ENCODE data around the gene CFB.
"Not testable (repeated sequence)": the region's sequence is repeated elsewhere in the genome, so short reads cannot be mapped to it uniquely, and the experiment has no call there.

The CFB gene

DNA sequence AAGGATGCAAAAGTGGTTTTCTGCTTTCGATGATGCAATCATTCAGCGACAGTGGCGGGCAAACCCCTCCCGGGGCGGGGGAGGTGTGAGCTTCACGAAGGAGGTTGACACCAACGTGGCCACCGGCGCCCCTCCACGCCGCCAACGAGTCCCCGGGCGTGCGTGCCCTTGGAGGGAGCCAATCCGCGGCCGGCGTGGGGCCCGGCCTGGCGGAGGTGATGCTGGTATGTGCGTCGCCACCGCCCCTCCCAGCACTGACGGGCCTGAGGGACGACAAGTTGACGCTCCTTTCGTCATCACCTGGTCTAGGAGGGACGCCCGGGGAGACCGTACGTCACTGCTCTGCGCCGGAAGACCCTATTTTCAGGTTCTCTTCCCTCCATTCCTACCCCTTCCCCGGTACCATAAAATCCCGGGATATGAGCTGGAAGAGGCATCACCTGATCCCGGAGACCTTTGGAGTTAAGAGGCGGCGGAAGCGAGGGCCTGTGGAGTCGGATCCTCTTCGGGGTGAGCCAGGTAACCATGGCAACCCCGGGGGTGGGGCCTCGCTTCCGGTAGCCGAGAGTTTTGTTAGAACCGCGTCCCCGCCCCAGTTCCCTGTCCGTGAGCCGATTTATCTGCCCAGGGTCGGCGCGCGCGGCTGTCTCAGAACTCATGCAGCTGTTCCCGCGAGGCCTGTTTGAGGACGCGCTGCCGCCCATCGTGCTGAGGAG lies 26.3 kb downstream of the CFB start, which contains the start of gene DXO:
TSS of gene DXO (minus strand) at position 146 of the 716 bp plus-strand sequence. CDS start 463 bp downstream, outside the sequence.
- peak; percentile 96 for DNase-seq

DNA sequence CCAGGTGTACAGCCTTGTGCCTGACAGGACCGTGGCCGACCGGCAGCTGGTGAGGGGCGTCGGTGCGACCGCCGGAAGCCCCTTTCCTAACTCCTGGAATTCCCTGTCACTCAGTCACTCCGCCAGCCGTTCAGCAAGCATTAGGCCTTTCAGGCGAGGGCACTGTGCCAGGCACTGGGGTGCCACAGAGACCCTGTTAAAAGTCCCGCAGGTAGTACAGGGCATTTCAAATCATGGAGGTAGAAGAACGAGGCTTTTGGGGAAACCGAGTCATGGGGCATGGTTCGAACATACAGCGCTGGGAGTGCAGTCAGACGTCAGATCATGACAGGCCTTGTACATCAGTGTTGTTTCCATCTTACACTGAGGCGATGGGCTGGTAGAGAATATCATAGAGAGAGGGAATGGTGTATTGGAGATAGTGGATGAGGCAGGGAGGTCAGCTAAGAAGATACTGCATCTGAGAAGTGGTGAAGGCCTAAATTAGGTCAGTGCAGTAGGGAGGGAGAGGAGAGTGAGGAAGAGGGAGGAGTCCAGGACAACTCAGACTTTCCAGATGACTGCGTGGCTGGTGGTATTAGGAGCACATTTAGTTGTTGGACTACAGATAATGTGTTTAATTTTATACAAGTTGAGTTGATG lies 26.9 kb downstream of the CFB start:
- DNase-seq = no peak

DNA sequence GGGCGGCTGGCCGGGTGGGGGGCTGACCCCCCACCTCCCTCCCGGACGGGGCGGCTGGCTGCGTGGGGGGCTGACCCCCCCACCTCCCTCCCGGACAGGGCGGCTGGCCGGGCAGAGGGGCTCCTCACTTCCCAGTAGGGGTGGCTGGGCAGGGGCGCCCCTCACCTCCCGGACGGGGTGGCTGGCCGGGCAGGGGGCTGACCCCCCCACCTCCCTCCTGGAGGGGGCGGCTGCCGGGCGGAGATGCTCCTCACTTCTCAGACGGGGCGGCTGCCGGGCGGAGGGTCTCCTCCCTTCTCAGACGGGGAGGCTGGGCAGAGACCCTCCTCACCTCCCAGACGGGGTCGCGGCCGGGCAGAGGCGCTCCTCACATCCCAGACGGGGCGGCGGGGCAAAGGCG lies 30.2 kb downstream of the CFB start:
- DNase-seq = not testable (repeated sequence)

DNA sequence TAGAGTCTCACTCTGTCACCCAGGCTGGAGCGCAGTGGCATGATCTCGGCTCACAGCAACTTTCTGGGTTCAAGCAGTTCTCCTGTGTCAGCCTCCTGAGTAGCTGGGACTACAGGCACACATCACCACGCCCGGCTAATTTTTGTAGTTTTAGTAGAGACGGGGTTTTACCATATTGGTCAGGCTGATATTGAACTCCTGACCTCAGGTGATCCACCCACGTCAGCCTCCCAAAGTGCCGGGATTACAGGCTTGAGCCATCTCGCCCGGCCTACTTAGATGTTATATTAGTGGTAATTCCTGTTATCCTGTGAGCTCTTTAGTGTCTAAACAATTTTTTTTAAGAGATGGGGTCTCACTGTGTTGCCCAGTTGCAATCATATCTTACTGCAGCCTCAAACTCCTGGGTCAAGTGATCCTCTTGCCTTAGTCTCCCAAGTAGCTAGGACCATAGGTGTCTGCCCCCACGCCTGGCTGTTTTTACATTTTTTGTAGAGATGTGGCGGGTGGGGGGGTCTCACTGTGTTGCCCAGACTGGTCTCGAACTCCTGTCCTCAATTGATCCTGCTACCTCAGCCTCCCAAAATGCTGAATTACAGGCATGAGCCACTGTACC lies 32.0 kb downstream of the CFB start:
- DNase-seq = no peak

DNA sequence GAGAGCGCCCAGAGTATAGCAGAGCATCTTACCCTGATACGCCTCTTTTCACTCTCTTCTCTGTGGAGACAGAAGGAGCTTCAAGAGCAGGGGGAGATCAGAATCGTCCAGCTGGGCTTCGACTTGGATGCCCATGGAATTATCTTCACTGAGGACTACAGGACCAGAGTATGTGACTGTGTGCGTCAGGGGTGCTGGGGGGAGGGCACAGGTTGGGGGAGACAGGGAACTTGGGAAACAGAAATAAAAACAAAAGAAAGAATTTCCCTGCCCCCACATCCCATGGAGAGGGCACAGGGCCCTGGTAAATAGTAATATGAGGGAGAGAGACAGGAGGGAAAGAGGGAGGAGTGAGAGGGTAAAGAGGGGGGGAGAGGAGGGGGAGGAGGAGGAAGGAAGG lies 32.9 kb downstream of the CFB start:
- DNase-seq = no peak

DNA sequence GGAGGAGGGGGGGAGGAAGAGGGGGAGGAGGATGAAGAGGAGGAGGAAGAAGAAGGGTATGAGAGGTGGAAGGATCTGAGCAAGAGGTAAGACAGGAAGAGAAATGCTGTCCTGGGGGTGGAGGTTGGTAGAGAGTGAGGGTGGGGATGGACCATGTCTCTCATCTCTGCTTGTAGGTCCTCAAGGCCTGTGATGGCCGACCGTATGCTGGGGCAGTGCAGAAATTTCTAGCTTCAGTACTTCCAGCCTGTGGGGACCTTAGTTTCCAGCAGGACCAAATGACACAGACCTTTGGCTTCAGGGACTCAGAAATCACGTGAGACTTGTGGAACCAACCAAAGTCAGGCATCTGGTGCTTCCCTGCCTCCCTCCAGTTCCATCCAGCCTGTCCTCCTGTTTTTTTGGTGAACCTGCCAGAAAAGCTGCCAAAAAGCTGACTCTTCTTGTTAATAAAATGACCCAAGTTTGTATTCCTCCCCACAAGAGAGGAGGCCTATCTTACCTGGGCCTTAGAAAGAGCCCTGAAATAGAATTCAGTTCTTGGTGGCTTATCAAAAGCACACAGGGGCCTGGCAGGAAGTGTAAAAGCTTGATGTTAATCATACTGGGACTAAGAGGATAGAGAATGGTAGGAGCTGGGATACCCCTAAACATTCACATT lies 33.5 kb downstream of the CFB start:
- DNase-seq = no peak

DNA sequence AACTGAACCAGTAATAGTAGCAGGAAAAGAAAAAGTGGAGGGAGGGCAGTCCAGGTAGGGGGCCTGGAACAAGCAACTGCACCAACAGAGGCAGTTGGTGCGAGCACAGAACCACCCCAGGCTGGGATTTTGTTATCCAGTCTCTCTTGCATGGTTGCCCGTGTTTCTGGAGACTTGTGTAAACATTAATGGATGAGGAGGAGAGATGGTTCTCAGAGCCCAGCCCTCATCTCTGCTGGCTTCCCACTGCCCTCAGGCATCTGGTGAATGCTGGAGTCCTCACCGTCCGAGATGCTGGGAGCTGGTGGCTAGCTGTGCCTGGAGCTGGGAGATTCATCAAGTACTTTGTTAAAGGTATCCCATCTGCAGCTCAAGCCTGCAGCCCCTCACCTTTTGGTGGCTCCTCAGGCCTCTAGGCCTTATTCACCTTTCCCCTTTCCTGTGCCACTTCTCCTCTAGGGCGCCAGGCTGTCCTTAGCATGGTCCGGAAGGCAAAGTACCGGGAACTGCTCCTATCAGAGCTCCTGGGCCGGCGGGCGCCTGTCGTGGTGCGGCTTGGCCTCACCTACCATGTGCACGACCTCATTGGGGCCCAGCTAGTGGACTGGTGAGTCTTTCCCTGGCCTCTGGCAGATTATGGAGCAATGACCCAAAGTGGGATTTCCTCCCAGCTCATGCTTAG lies 34.4 kb downstream of the CFB start:
- DNase-seq = not testable (repeated sequence)

DNA sequence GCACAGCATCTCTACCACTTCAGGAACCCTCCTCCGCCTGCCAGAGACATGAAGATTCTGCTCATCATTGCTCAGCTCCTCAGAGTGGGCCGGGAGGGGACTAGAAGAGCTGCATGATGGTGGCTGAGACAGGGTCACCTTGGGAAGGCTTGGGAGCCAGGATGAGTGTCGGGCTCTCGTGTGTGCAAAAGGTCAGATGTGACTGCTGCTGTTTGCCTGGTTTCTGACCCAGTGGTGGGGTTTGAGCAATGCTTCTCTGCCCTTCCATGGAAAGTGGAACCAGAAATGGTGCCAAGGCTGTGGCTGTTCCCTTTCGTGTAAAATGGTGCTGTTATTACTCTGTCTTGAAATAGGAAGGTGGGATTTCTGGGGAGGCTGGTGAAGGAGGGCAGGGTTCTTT lies 35.1 kb downstream of the CFB start:
- not testable (repeated sequence) for DNase-seq

DNA sequence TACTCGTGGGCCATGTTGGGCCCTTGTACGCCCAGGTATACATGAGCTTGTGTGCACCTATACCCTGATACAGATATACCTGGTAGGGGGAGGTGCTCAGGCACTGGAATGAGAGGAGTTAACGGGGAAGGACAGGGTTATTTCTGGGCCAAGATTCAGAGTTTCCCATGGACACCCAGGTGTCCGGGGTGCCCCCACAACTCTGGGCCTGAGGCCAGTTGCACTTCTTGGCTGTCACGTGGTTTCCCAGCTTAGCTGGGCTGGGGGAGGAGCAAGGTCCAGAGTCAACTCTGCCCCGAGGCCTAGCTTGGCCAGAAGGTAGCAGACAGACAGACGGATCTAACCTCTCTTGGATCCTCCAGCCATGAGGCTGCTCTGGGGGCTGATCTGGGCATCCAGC lies 35.8 kb downstream of the CFB start, which contains the start of gene C4A:
TSS of gene C4A (plus strand) at position 314 of the 400 bp plus-strand sequence. CDS start at position 365, 51 bp downstream.
- DNase-seq = not testable (repeated sequence)

DNA sequence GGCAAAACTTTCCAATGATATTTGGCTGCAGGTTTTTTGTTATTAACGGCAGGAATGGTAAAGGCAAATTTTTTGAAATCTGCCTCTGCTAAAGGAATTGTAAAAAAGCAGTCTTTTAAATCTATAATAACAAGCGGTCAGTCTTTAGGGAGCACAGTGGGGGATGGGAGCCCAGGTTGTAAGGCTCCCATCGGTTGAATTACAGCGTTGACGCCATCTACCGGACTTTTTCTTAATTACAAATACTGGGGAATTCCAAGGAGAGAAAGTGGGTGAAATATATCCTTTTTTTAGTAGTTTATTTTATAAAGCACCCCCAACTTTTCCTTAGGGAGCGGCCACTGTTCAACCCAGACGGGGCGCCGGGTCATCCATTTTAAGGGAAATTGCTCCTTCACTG lies 43.5 kb downstream of the CFB start:
- not testable (repeated sequence) for DNase-seq

DNA sequence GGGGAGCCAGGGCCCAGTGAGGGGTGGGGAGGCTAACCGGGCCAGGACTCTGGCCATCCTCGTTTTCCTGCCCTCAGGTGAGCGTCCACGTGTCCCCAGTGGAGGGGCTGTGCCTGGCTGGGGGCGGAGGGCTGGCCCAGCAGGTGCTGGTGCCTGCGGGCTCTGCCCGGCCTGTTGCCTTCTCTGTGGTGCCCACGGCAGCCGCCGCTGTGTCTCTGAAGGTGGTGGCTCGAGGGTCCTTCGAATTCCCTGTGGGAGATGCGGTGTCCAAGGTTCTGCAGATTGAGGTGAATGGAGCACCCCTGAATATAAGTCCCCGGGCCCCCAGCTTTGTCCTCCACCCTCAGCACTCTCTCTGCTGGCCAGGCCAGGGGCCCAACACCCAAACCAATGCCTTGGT lies 48.5 kb downstream of the CFB start:
- DNase-seq = not testable (repeated sequence)

DNA sequence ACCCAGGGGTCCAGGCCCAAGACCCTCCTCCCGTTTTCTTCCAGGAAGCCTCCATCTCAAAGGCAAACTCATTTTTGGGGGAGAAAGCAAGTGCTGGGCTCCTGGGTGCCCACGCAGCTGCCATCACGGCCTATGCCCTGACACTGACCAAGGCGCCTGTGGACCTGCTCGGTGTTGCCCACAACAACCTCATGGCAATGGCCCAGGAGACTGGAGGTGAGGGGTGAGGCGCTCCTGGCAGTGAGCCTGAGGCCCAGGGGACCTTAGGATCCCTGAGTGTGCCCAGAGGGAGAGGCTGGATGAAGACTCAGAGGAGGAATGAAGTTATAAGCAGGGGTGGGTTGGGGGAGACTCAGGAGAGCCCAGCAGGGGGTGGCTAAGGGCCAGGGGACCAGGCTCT lies 50.5 kb downstream of the CFB start:
- DNase-seq = not testable (repeated sequence)

Data from activated CD4-positive, alpha-beta T cell treated with anti-CD3 and anti-CD28 coated beads, Interleukin-2, amount 50 U/mL, for 1 hour (primary cell).